Mammary epithelial cell (primary cell): Measurements from ENCODE around the gene CREB3L2.

Source experiments
- EZH2 ChIP-seq: IDR thresholded peaks from 2 replicates; pipeline ENCODE4 v1.6.1; 2012; ENCODE audit warnings: low read length, inconsistent platforms, borderline replicate concordance
- TF ChIP-seq, protein P1 (sequence below), 2 donors: IDR thresholded peaks in 1 of 2; conservative IDR thresholded peaks in 1 of 2; 2 replicates each; pipeline ENCODE4 v1.5.1; 2011 to 2012; ENCODE audit warnings: inconsistent platforms in 2 of 2, low read length in 2 of 2, mild to moderate bottlenecking in 2 of 2, control low read depth in 1 of 2, low read depth in 1 of 2; ENCODE audit not compliant: insufficient read depth in 1 of 2; ENCODE audit errors: extremely low read depth in 1 of 2

DNA sequence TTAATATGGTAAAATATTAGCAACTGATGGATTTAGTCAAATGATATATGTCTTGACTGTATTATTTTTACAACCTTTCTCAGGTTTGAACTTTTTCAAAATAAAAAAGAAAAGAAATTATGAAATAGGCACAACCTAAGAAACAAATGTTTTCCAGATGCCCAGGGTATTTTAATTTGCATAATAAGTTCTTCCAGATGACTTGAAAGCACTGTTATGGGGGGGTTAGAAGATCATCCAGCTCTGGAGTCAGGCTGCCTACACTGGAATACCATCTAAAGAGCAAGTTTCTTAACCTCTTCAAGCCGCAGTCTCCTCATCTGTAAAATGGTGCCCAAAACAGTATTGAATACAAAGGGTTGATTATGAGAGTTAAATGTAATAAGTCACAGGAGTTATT lies 32.1 kb downstream of the CREB3L2 start:
- TF ChIP-seq, protein P1, sequence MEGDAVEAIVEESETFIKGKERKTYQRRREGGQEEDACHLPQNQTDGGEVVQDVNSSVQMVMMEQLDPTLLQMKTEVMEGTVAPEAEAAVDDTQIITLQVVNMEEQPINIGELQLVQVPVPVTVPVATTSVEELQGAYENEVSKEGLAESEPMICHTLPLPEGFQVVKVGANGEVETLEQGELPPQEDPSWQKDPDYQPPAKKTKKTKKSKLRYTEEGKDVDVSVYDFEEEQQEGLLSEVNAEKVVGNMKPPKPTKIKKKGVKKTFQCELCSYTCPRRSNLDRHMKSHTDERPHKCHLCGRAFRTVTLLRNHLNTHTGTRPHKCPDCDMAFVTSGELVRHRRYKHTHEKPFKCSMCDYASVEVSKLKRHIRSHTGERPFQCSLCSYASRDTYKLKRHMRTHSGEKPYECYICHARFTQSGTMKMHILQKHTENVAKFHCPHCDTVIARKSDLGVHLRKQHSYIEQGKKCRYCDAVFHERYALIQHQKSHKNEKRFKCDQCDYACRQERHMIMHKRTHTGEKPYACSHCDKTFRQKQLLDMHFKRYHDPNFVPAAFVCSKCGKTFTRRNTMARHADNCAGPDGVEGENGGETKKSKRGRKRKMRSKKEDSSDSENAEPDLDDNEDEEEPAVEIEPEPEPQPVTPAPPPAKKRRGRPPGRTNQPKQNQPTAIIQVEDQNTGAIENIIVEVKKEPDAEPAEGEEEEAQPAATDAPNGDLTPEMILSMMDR (conservative IDR thresholded peaks at IDR 0.05 in 1 of 2, IDR thresholded peaks at IDR 0.05 in 1 of 2; ENCODE audit: extremely low read depth in 1 of 2, insufficient read depth in 1 of 2, low read depth in 1 of 2, low read length in 2 of 2) = no peak
- TF ChIP-seq EZH2 = no peak
